ENCODE results near the gene KCNV2. TPM values are rescaled to one million over a fixed set of nuclear protein-coding genes. Genes with fewer than 3 reads are reported as not detected.
"Not testable (repeated sequence)": the region's sequence is repeated elsewhere in the genome, so short reads cannot be mapped to it uniquely, and the experiment has no call there.

Gene KCNV2
- total RNA-seq, 1 donor from 2014 or later, result not detected

DNA sequence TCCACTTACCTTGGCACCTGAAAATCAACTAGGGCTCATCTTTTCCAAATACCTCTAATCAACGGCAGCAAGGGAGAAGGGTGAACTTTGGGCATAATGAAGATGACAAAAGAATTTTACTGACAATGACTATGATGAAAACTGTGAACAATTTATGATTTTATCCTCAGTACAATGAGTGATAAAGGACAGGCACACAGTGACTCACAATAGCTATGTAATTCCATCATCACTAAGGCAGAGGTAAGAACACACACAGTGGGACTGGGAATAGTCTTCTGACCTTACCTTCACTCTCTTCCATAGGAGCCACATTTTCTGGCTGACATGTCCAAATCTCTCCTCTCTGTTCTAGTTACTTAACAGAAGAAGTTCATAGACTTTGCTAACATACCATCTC lies 26.1 kb upstream of the KCNV2 start:
- Histone ChIP-seq H3K9me3 (ENCODE audit: control insufficient read depth in 3 of 3, low read length in 3 of 3) (no peaks in the 10 kb centered on the region), H3K27me3 (ENCODE audit: control insufficient read depth in 3 of 3, insufficient read depth in 3 of 3, low read length in 3 of 3) (no peaks in the 10 kb centered on the region), H3K9ac (ENCODE audit: low read depth in 1 of 3, low read length in 3 of 3) (no peak overlapping the region), H3K36me3 (ENCODE audit: control insufficient read depth in 3 of 3, insufficient read depth in 3 of 3, low read length in 3 of 3) (no peaks in the 10 kb centered on the region), H3K27ac (ENCODE audit: low read depth, low read length) (no peak overlapping the region), H3K4me1 (ENCODE audit: control insufficient read depth in 3 of 3, insufficient read depth in 3 of 3, low read length in 3 of 3) (no peaks in the 10 kb centered on the region), H3K4me3 (ENCODE audit: low read length in 3 of 3) (no peak overlapping the region)

DNA sequence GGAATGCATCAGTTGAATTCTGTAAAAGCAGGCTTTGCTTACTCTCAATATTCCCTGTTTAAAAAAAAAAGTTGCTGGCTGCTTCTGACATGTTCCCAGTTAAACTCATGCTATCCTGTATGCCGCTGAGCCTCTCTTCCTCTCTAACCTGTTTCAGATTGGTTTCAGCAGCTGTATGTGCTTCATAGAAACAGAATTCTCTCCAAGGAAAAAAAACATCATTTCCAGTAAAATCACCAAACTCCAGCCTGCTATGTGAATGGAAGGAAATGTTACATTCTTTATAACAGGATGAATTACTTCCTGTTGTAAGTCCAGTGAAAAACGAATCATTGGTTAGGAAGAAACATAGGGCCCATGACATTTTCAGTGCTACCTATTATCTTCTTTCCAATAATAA lies 25.7 kb upstream of the KCNV2 start:
- no peaks in the 10 kb centered on the region for H3K9me3 ChIP-seq (ENCODE audit: control insufficient read depth in 3 of 3, low read length in 3 of 3)
- H3K9ac ChIP-seq (ENCODE audit: low read depth in 1 of 3, low read length in 3 of 3), result no peak overlapping the region
- no peak overlapping the region for H3K4me3 ChIP-seq (ENCODE audit: low read length in 3 of 3)
- H3K27ac ChIP-seq (ENCODE audit: low read depth, low read length), result no peak overlapping the region
- H3K4me1 ChIP-seq (ENCODE audit: control insufficient read depth in 3 of 3, insufficient read depth in 3 of 3, low read length in 3 of 3), result no peaks in the 10 kb centered on the region
- H3K27me3 ChIP-seq (ENCODE audit: control insufficient read depth in 3 of 3, insufficient read depth in 3 of 3, low read length in 3 of 3), result no peaks in the 10 kb centered on the region
- H3K36me3 ChIP-seq (ENCODE audit: control insufficient read depth in 3 of 3, insufficient read depth in 3 of 3, low read length in 3 of 3), result no peaks in the 10 kb centered on the region

DNA sequence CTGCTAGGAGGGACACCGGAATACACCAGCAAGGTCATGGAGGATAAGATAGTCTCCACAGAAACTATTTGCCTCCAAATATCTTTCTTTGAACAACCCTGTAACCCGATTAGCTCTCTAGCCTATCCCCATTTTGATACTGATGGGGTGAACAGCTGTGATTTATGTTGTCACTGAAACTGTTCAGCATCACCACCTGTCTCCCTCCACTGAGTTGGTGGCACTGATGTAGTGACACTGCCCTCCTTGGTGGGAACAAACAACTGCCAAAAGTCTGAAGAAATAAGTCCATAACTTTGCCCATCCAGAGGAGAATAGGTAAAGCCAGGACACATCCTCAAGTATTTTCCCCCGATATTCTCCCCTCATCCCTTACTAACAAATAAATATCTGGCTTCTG lies 24.3 kb upstream of the KCNV2 start:
- Histone ChIP-seq H3K27ac (ENCODE audit: low read depth, low read length) (no peak overlapping the region), H3K27me3 (ENCODE audit: control insufficient read depth in 3 of 3, insufficient read depth in 3 of 3, low read length in 3 of 3) (no peaks in the 10 kb centered on the region), H3K4me3 (ENCODE audit: low read length in 3 of 3) (no peak overlapping the region), H3K9me3 (ENCODE audit: control insufficient read depth in 3 of 3, low read length in 3 of 3) (no peaks in the 10 kb centered on the region), H3K9ac (ENCODE audit: low read depth in 1 of 3, low read length in 3 of 3) (no peak overlapping the region), H3K36me3 (ENCODE audit: control insufficient read depth in 3 of 3, insufficient read depth in 3 of 3, low read length in 3 of 3) (no peaks in the 10 kb centered on the region), H3K4me1 (ENCODE audit: control insufficient read depth in 3 of 3, insufficient read depth in 3 of 3, low read length in 3 of 3) (no peaks in the 10 kb centered on the region)

GRCh38 chr9:2697492-2697891 lies 19.8 kb upstream of the KCNV2 start:
- Histone ChIP-seq H3K4me3 (ENCODE audit: low read length in 3 of 3) (no peak overlapping the region), H3K27ac (ENCODE audit: low read depth, low read length) (no peak overlapping the region), H3K9ac (ENCODE audit: low read depth in 1 of 3, low read length in 3 of 3) (no peak overlapping the region), H3K27me3 (ENCODE audit: control insufficient read depth in 3 of 3, insufficient read depth in 3 of 3, low read length in 3 of 3) (no peaks in the 10 kb centered on the region), H3K36me3 (ENCODE audit: control insufficient read depth in 3 of 3, insufficient read depth in 3 of 3, low read length in 3 of 3) (no peaks in the 10 kb centered on the region), H3K4me1 (ENCODE audit: control insufficient read depth in 3 of 3, insufficient read depth in 3 of 3, low read length in 3 of 3) (no peaks in the 10 kb centered on the region), H3K9me3 (ENCODE audit: control insufficient read depth in 3 of 3, low read length in 3 of 3) (no peaks in the 10 kb centered on the region)

GRCh38 chr9:2700398-2700797 lies 16.9 kb upstream of the KCNV2 start:
- no peaks in the 10 kb centered on the region for H3K36me3 ChIP-seq (ENCODE audit: control insufficient read depth in 3 of 3, insufficient read depth in 3 of 3, low read length in 3 of 3)
- no peak overlapping the region for H3K4me3 ChIP-seq (ENCODE audit: low read length in 3 of 3)
- no peaks in the 10 kb centered on the region for H3K9me3 ChIP-seq (ENCODE audit: control insufficient read depth in 3 of 3, low read length in 3 of 3)
- no peaks in the 10 kb centered on the region for H3K27me3 ChIP-seq (ENCODE audit: control insufficient read depth in 3 of 3, insufficient read depth in 3 of 3, low read length in 3 of 3)
- no peak overlapping the region for H3K9ac ChIP-seq (ENCODE audit: low read depth in 1 of 3, low read length in 3 of 3)
- no peaks in the 10 kb centered on the region for H3K4me1 ChIP-seq (ENCODE audit: control insufficient read depth in 3 of 3, insufficient read depth in 3 of 3, low read length in 3 of 3)
- H3K27ac ChIP-seq (ENCODE audit: low read depth, low read length), result no peak overlapping the region

DNA sequence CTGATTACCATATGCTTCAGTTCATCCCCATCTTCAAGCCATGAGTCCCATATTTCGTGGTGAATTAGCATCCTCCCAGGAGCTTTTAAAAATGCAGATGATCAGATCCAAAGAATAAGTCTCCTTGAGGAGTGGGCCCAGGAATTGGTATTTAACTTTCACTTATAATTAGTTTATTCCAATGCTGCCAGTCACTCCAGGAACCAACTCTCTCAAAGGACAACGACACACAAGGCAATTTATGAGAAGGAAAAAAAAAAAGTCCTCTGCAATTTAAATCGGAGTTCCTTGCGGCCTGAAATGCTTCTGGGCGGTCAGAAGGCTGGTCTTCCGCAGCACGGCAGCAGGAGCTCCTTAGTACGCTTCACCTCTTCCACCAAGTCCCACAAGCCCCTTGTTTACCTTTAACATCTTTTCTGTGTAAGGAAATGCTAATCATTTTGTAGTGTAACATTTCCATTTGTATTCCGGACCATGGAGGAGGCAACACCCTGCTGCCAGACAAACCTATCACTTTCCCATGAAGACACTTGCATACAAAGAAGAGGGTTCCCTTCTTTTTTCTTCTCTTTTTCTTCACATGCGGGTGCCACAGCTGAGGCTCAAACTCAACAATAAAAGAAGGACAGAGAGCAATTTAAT lies 16.3 kb upstream of the KCNV2 start:
- Histone ChIP-seq H3K36me3 (ENCODE audit: control insufficient read depth in 3 of 3, insufficient read depth in 3 of 3, low read length in 3 of 3) (no peaks in the 10 kb centered on the region), H3K9ac (ENCODE audit: low read depth in 1 of 3, low read length in 3 of 3) (no peak overlapping the region), H3K27me3 (ENCODE audit: control insufficient read depth in 3 of 3, insufficient read depth in 3 of 3, low read length in 3 of 3) (no peaks in the 10 kb centered on the region), H3K27ac (ENCODE audit: low read depth, low read length) (no peak overlapping the region), H3K4me1 (ENCODE audit: control insufficient read depth in 3 of 3, insufficient read depth in 3 of 3, low read length in 3 of 3) (no peaks in the 10 kb centered on the region), H3K9me3 (ENCODE audit: control insufficient read depth in 3 of 3, low read length in 3 of 3) (no peaks in the 10 kb centered on the region), H3K4me3 (ENCODE audit: low read length in 3 of 3) (no peak overlapping the region)

- H3K9ac ChIP-seq (ENCODE audit: low read depth in 1 of 3, low read length in 3 of 3), result no peak overlapping the region
- H3K4me3 ChIP-seq (ENCODE audit: low read length in 3 of 3), result no peak overlapping the region
- H3K9me3 ChIP-seq (ENCODE audit: control insufficient read depth in 3 of 3, low read length in 3 of 3), result no peaks in the 10 kb centered on the region
- no peaks in the 10 kb centered on the region for H3K4me1 ChIP-seq (ENCODE audit: control insufficient read depth in 3 of 3, insufficient read depth in 3 of 3, low read length in 3 of 3)
- no peaks in the 10 kb centered on the region for H3K27me3 ChIP-seq (ENCODE audit: control insufficient read depth in 3 of 3, insufficient read depth in 3 of 3, low read length in 3 of 3)
- no peaks in the 10 kb centered on the region for H3K36me3 ChIP-seq (ENCODE audit: control insufficient read depth in 3 of 3, insufficient read depth in 3 of 3, low read length in 3 of 3)
- H3K27ac ChIP-seq (ENCODE audit: low read depth, low read length), result no peak overlapping the region
These were observed 12.8 kb upstream of the KCNV2 start for GRCh38 chr9:2704504-2704903.

DNA sequence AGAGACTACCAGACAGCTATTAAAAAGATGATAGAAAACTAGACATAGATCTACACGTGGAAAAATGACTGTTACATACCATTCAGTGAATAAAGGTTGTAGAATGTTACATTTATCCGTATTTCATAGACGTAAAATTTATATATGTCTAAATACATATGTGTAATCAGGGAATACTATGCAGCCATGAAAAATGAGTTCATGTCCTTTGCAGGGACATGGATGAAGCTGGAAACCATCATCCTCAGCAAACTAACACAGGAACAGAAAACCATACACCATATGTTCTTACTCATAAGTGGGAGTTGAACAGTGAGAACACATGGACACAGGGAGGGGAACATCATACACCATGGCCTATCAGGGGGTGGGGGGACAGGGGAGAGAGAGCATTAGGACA lies 10.1 kb upstream of the KCNV2 start:
- not testable (repeated sequence) for H3K27me3 ChIP-seq (ENCODE audit: control insufficient read depth in 3 of 3, insufficient read depth in 3 of 3, low read length in 3 of 3); H3K27ac ChIP-seq (ENCODE audit: low read depth, low read length); H3K4me1 ChIP-seq (ENCODE audit: control insufficient read depth in 3 of 3, insufficient read depth in 3 of 3, low read length in 3 of 3); H3K9ac ChIP-seq (ENCODE audit: low read depth in 1 of 3, low read length in 3 of 3); H3K4me3 ChIP-seq (ENCODE audit: low read length in 3 of 3); H3K36me3 ChIP-seq (ENCODE audit: control insufficient read depth in 3 of 3, insufficient read depth in 3 of 3, low read length in 3 of 3); H3K9me3 ChIP-seq (ENCODE audit: control insufficient read depth in 3 of 3, low read length in 3 of 3)

- H3K4me3 ChIP-seq (ENCODE audit: low read length in 3 of 3), result no peak overlapping the region
These were observed 7.6 kb upstream of the KCNV2 start for GRCh38 chr9:2709645-2710101.

DNA sequence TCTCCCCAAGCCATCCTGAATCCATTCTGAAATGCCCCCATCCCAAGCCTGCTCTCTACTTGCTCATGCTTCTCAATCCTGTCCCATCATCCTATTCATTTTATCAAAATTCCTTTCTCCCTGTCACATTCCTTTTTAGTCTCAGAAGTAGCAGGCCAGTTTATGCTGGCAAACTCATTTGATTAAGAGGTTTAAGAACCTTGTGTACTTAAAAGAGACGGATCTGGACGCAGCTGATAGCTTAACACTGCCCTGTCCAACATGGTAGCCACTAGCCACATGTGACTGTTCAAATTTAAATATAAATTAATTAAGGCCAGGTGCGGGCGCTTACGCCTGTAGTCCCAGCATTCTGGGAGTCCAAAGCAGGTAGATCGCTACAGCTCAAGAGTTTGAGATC lies 5.6 kb upstream of the KCNV2 start:
- Histone ChIP-seq H3K36me3 (ENCODE audit: control insufficient read depth in 3 of 3, insufficient read depth in 3 of 3, low read length in 3 of 3) (no peaks in the 10 kb centered on the region), H3K9me3 (ENCODE audit: control insufficient read depth in 3 of 3, low read length in 3 of 3) (no peaks in the 10 kb centered on the region), H3K4me3 (ENCODE audit: low read length in 3 of 3) (no peak overlapping the region), H3K9ac (ENCODE audit: low read depth in 1 of 3, low read length in 3 of 3) (no peak overlapping the region), H3K4me1 (ENCODE audit: control insufficient read depth in 3 of 3, insufficient read depth in 3 of 3, low read length in 3 of 3) (no peaks in the 10 kb centered on the region), H3K27me3 (ENCODE audit: control insufficient read depth in 3 of 3, insufficient read depth in 3 of 3, low read length in 3 of 3) (no peaks in the 10 kb centered on the region), H3K27ac (ENCODE audit: low read depth, low read length) (no peak overlapping the region)

More at GRCh38 chr9:2709645-2710101, 7.6 kb upstream of the KCNV2 start:
- H3K4me1 ChIP-seq (ENCODE audit: control insufficient read depth in 3 of 3, insufficient read depth in 3 of 3, low read length in 3 of 3), result no peaks in the 10 kb centered on the region
- H3K27me3 ChIP-seq (ENCODE audit: control insufficient read depth in 3 of 3, insufficient read depth in 3 of 3, low read length in 3 of 3), result no peaks in the 10 kb centered on the region
- no peaks in the 10 kb centered on the region for H3K36me3 ChIP-seq (ENCODE audit: control insufficient read depth in 3 of 3, insufficient read depth in 3 of 3, low read length in 3 of 3)
- no peak overlapping the region for H3K9ac ChIP-seq (ENCODE audit: low read depth in 1 of 3, low read length in 3 of 3)
- H3K9me3 ChIP-seq (ENCODE audit: control insufficient read depth in 3 of 3, low read length in 3 of 3), result no peaks in the 10 kb centered on the region
- no peak overlapping the region for H3K27ac ChIP-seq (ENCODE audit: low read depth, low read length)

Measured in skeletal muscle tissue (tissue), 4 donors.